ENCODE data around the gene TBC1D16.

DNA sequence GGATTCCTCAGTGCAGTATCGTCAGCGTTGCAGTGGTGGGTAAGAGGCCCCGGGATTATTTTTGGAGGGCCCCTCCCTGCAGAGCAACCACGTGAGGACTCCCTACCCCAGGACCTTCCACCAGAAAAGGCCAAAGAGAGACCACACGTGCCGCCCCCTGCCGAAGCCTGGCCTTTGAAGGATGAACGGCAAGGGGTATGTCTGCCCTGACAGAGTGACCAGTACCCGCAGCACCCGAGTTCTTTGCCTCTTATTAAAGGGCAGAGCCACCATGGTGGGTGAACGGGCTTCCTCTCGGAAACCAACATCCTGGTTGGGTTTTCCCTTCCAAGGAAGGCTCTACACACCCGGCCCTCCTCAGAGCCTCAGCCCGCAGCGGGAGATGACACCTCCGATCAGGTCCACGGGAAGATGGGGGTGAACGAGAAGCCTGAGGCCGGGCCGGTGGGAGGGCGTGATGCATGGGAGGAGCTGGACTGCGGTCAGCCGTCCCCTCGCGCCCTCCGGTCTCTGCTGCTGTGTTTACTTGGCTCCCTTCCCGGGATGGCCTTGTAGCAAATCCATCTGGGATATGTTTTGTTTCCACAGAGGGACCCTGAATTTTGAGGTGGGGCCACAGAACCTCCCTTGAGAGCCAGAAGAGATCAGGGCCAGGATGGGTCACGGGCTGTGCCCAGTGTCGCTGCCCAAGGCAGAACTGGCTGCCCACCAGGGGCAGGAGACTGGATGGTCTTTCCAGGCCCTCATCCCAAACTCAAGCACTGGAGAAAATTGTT, 49.1 kb downstream of the TBC1D16 start:
- TF ChIP-seq, protein P1, sequence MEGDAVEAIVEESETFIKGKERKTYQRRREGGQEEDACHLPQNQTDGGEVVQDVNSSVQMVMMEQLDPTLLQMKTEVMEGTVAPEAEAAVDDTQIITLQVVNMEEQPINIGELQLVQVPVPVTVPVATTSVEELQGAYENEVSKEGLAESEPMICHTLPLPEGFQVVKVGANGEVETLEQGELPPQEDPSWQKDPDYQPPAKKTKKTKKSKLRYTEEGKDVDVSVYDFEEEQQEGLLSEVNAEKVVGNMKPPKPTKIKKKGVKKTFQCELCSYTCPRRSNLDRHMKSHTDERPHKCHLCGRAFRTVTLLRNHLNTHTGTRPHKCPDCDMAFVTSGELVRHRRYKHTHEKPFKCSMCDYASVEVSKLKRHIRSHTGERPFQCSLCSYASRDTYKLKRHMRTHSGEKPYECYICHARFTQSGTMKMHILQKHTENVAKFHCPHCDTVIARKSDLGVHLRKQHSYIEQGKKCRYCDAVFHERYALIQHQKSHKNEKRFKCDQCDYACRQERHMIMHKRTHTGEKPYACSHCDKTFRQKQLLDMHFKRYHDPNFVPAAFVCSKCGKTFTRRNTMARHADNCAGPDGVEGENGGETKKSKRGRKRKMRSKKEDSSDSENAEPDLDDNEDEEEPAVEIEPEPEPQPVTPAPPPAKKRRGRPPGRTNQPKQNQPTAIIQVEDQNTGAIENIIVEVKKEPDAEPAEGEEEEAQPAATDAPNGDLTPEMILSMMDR (conservative IDR thresholded peaks at IDR 0.05; ENCODE audit: low read length) = no peak
- no peak for TF ChIP-seq EZH2phosphoT487 (IDR thresholded peaks at IDR 0.05; ENCODE audit: borderline replicate concordance)

All from Loucy (cell line).